ENCODE results near the gene EFNA2. TPM values are rescaled to one million over a fixed set of nuclear protein-coding genes. Genes with fewer than 3 reads are reported as not detected.

The EFNA2 gene
- total RNA-seq, 1 donor from 2014 or later, result 14.6 TPM

GRCh38 chr19:1312767-1313694, 27.4 kb downstream of the EFNA2 start:
- no peaks in the 10 kb centered on the region for H3K36me3 Mint-ChIP-seq (ENCODE audit: low read depth, unreplicated experiment)
- H3K27me3 Mint-ChIP-seq (ENCODE audit: unreplicated experiment), result peaks cover 6% of the 10 kb centered on the region
- no peak overlapping the region for H3K4me3 Mint-ChIP-seq (ENCODE audit: unreplicated experiment)
- no peaks in the 10 kb centered on the region for H3K9me3 Mint-ChIP-seq (ENCODE audit: unreplicated experiment)
- no peak for DNase-seq (ENCODE audit: low spot score)
- H3K27ac Mint-ChIP-seq (ENCODE audit: unreplicated experiment), result no peak overlapping the region
- H3K4me1 Mint-ChIP-seq (ENCODE audit: unreplicated experiment), result no peaks in the 10 kb centered on the region
- TF ChIP-seq CTCF (IDR thresholded peaks at IDR 0.05; ENCODE audit: unreplicated experiment), result no peak

- Mint-ChIP-seq H3K9me3 (ENCODE audit: unreplicated experiment) (no peaks in the 10 kb centered on the region), H3K27me3 (ENCODE audit: unreplicated experiment) (peaks cover 6% of the 10 kb centered on the region), H3K4me1 (ENCODE audit: unreplicated experiment) (no peaks in the 10 kb centered on the region), H3K4me3 (ENCODE audit: unreplicated experiment) (no peak overlapping the region), H3K36me3 (ENCODE audit: low read depth, unreplicated experiment) (no peaks in the 10 kb centered on the region), H3K27ac (ENCODE audit: unreplicated experiment) (no peak overlapping the region)
- TF ChIP-seq CTCF (IDR thresholded peaks at IDR 0.05; ENCODE audit: unreplicated experiment), result no peak
- no peak for DNase-seq (ENCODE audit: low spot score)
Measured at GRCh38 chr19:1313695-1314613, 28.3 kb downstream of the EFNA2 start.

- no peaks in the 10 kb centered on the region for H3K36me3 Mint-ChIP-seq (ENCODE audit: low read depth, unreplicated experiment)
- H3K27me3 Mint-ChIP-seq (ENCODE audit: unreplicated experiment), result peaks cover 6% of the 10 kb centered on the region
- no peaks in the 10 kb centered on the region for H3K9me3 Mint-ChIP-seq (ENCODE audit: unreplicated experiment)
- H3K27ac Mint-ChIP-seq (ENCODE audit: unreplicated experiment), result no peak overlapping the region
- no peak overlapping the region for H3K4me3 Mint-ChIP-seq (ENCODE audit: unreplicated experiment)
- no peak for TF ChIP-seq CTCF (IDR thresholded peaks at IDR 0.05; ENCODE audit: unreplicated experiment)
- H3K4me1 Mint-ChIP-seq (ENCODE audit: unreplicated experiment), result no peaks in the 10 kb centered on the region
- DNase-seq (ENCODE audit: low spot score), result peak; percentile 46
Measured at GRCh38 chr19:1315470-1316166, 29.9 kb downstream of the EFNA2 start.

GRCh38 chr19:1316466-1316865, 30.8 kb downstream of the EFNA2 start:
- peaks cover 6% of the 10 kb centered on the region for H3K27me3 Mint-ChIP-seq (ENCODE audit: unreplicated experiment)
- TF ChIP-seq CTCF (IDR thresholded peaks at IDR 0.05; ENCODE audit: unreplicated experiment), result no peak
- no peaks in the 10 kb centered on the region for H3K36me3 Mint-ChIP-seq (ENCODE audit: low read depth, unreplicated experiment)
- H3K4me1 Mint-ChIP-seq (ENCODE audit: unreplicated experiment), result no peaks in the 10 kb centered on the region
- H3K27ac Mint-ChIP-seq (ENCODE audit: unreplicated experiment), result no peak overlapping the region
- no peak for DNase-seq (ENCODE audit: low spot score)
- H3K9me3 Mint-ChIP-seq (ENCODE audit: unreplicated experiment), result no peaks in the 10 kb centered on the region
- no peak overlapping the region for H3K4me3 Mint-ChIP-seq (ENCODE audit: unreplicated experiment)

Data from endothelial cell (in vitro differentiated cells).